HepG2 (cell line): ENCODE data around the gene TBC1D22A. TPM values are rescaled to one million over a fixed set of nuclear protein-coding genes. Genes with fewer than 3 reads are reported as not detected.

Experiments
- BCL6 ChIP-seq: IDR thresholded peaks from 2 replicates; pipeline ENCODE4 v1.6.1; 2016; ENCODE audit warnings: missing genetic modification reagents, missing compliant biosample characterization
- CBX1 ChIP-seq: IDR thresholded peaks from one replicate; pipeline ENCODE4 v1.6.1; 2016; ENCODE audit warnings: antibody characterized with exemption, low read depth
- CBX2 ChIP-seq, 2 experiments: fragments of 200-600 bp in 1 of 2; sonication (generic); formaldehyde crosslinking in 1 of 2; IDR thresholded peaks; 2 replicates each; pipeline versions ENCODE4 v1.7.0 to v1.8.1; 2018 to 2022; ENCODE audit warnings: low read depth in 2 of 2, low read length in 1 of 2, mild to moderate bottlenecking in 1 of 2, missing genetic modification reagents in 1 of 2
- E2F5 ChIP-seq: sonication (generic); formaldehyde crosslinking; conservative IDR thresholded peaks from 2 replicates; pipeline ENCODE4 v1.4.0; 2020; ENCODE audit warnings: missing genetic modification reagents
- FOXO1 ChIP-seq: sonication (generic); formaldehyde crosslinking; IDR thresholded peaks from 2 replicates; pipeline ENCODE4 v1.4.0; 2020; ENCODE audit warnings: missing genetic modification reagents
- HOXA5 ChIP-seq: sonication (generic); formaldehyde crosslinking; IDR thresholded peaks from 2 replicates; pipeline ENCODE4 v1.4.0; 2020; ENCODE audit warnings: missing genetic modification reagents
- JARID2 ChIP-seq: sonication (generic); formaldehyde crosslinking; IDR thresholded peaks from 2 replicates; pipeline ENCODE4 v1.8.1; 2023; ENCODE audit warnings: missing genetic modification reagents, inconsistent platforms; ENCODE audit not compliant: insufficient replicate concordance
- MIER2 ChIP-seq: IDR thresholded peaks from 2 replicates; pipeline ENCODE4 v1.6.1; 2016; ENCODE audit warnings: missing biosample characterization, missing genetic modification reagents
- NFYC ChIP-seq: IDR thresholded peaks from 2 replicates; pipeline ENCODE4 v1.6.1; 2016; ENCODE audit warnings: missing genetic modification reagents, missing compliant biosample characterization
- PPARG ChIP-seq: conservative IDR thresholded peaks from 2 replicates; pipeline ENCODE4 v1.6.1; 2016; ENCODE audit warnings: missing biosample characterization, missing genetic modification reagents
- PRPF4 ChIP-seq: fragments of 200-400 bp; formaldehyde crosslinking; IDR thresholded peaks from 2 replicates; pipeline ENCODE4 v1.6.1; 2016; ENCODE audit warnings: low read length, low read depth; ENCODE audit not compliant: poor library complexity, severe bottlenecking
- RELA ChIP-seq: sonication (generic); formaldehyde crosslinking; IDR thresholded peaks from 2 replicates; pipeline ENCODE4 v1.4.0; 2020; ENCODE audit warnings: missing genetic modification reagents
- RNF2 ChIP-seq: fragments of 450-650 bp; conservative IDR thresholded peaks from 2 replicates; pipeline ENCODE4 v1.6.1; 2016; ENCODE audit warnings: low read depth
- RXRA ChIP-seq: sonication (generic); formaldehyde crosslinking; IDR thresholded peaks from 2 replicates; pipeline ENCODE4 v1.5.1; 2020; ENCODE audit warnings: missing genetic modification reagents
- TBP ChIP-seq: sonication (generic); formaldehyde crosslinking; IDR thresholded peaks from 2 replicates; pipeline ENCODE4 v1.5.0; 2020; ENCODE audit warnings: missing genetic modification reagents
- TSC22D2 ChIP-seq: sonication (generic); formaldehyde crosslinking; IDR thresholded peaks from 2 replicates; pipeline ENCODE4 v1.5.1; 2020; ENCODE audit warnings: missing genetic modification reagents, mild to moderate bottlenecking, borderline replicate concordance
- ZNF124 ChIP-seq: sonication (generic); formaldehyde crosslinking; IDR thresholded peaks from 2 replicates; pipeline ENCODE4 v1.4.0; 2020; ENCODE audit warnings: missing genetic modification reagents
- ZNF276 ChIP-seq: sonication (generic); formaldehyde crosslinking; IDR thresholded peaks from 2 replicates; pipeline ENCODE4 v1.4.0; 2020; ENCODE audit warnings: mild to moderate bottlenecking, low read depth, missing genetic modification reagents
- ZNF558 ChIP-seq: sonication (generic); formaldehyde crosslinking; IDR thresholded peaks from 2 replicates; pipeline ENCODE4 v1.9.0; 2022; ENCODE audit warnings: mild to moderate bottlenecking, missing genetic modification reagents, borderline replicate concordance
- ZNF660 ChIP-seq: sonication (generic); formaldehyde crosslinking; IDR thresholded peaks from 2 replicates; pipeline ENCODE4 v1.5.1; 2020; ENCODE audit warnings: mild to moderate bottlenecking, low read depth, missing genetic modification reagents, borderline replicate concordance
- ZNF75D ChIP-seq: sonication (generic); formaldehyde crosslinking; IDR thresholded peaks from 2 replicates; pipeline ENCODE4 v1.8.1; 2023; ENCODE audit warnings: missing genetic modification reagents, mild to moderate bottlenecking, borderline replicate concordance
- ZNF780A ChIP-seq: sonication (generic); formaldehyde crosslinking; IDR thresholded peaks from 2 replicates; pipeline ENCODE4 v1.8.0; 2022; ENCODE audit warnings: mild to moderate bottlenecking, missing genetic modification reagents, moderate library complexity
- ZNF879 ChIP-seq: sonication (generic); formaldehyde crosslinking; IDR thresholded peaks from 2 replicates; pipeline ENCODE4 v1.8.1; 2023; ENCODE audit warnings: missing genetic modification reagents
- ZSCAN12 ChIP-seq: sonication (generic); formaldehyde crosslinking; IDR thresholded peaks from 2 replicates; pipeline ENCODE4 v1.9.0; 2021; ENCODE audit warnings: mild to moderate bottlenecking, missing genetic modification reagents
- ZSCAN29 ChIP-seq: sonication (generic); formaldehyde crosslinking; conservative IDR thresholded peaks from 2 replicates; pipeline ENCODE4 v1.4.0; 2020; ENCODE audit warnings: mild to moderate bottlenecking, missing genetic modification reagents
- polyA plus RNA-seq, 8 experiments: library from polyadenylated mRNA; depleted of rRNA in 3 of 8; stranded (reverse) in 7 of 8; unstranded in 1 of 8; fragments of >200 nt; fragmentation: Illumina TruSeq in 4 of 8; extraction: Trizol in 4 of 8; gene quantifications; 2 replicates each; pipeline versions ENCODE4 v1.2.1 to v1.2.3, GENCODE V29; 2011 to 2016; ENCODE audit warnings: low read depth in 4 of 8, missing spikeins in 1 of 8, mixed read lengths in 1 of 8; ENCODE audit not compliant: insufficient read depth in 1 of 8
- total RNA-seq, 5 experiments: library from RNA; depleted of rRNA; stranded (reverse); fragments of >200 nt; fragmentation: Illumina TruSeq; extraction: Trizol; gene quantifications; 2 replicates each; pipeline ENCODE4 v1.2.3, GENCODE V29; 2016; ENCODE audit warnings: low read depth in 1 of 5
- TF ChIP-seq, protein P1 (sequence below): sonication (generic); formaldehyde crosslinking; IDR thresholded peaks from 2 replicates; pipeline ENCODE4 v1.5.1; 2020; ENCODE audit warnings: mild to moderate bottlenecking, missing genetic modification reagents, moderate library complexity
- TF ChIP-seq, protein P2 (sequence below): sonication (generic); formaldehyde crosslinking; IDR thresholded peaks from 2 replicates; pipeline ENCODE4 v1.8.1; 2023; ENCODE audit warnings: mild to moderate bottlenecking, moderate library complexity, missing genetic modification reagents

Gene TBC1D22A
- total and polyA plus RNA-seq, 2 of the 13 experiments (the other 11 are each of a cell fraction or from before 2014, with no cell fraction given): 17.3 to 18.0 TPM

DNA sequence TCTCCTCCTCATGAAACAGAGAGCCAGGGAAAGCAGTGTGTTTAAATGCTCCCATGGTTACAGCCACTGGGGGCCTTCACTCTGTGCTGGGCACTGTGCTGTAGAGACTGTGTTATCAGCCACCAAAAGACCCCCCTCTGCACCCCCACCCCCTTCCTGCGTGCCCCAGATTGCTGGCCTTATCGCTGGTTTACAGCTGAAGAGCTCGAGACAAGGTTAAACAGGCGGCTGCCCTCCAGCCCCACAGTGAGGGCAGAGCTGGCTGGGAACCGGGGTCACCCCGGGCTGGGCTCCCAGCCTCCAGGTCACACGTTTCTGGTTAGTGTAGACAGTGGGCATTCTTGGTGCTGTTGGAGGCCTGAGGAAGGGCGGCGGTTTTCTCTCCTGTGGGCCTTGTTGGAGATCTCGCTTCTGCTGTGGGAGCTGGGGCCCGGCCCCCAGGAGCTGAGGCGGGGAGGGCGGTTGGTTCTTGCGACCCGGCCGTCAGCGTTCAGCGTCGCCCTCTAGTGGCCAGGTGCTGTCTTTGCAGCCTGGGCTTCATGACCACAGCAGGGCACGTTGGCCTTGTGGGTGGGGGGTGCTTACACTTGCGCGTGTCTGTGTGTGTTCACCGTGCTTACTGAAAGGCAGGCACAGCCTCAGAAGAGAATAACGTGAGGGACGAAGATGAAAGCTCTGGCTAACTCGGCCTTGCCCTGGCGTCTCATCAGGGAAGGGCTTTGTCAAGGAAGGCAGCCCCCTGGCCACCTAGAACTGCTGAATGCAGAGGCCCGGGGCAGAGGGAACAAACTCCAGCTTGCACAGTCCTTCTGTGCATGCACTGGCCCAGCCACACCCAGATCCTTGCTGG, 40.8 kb downstream of the TBC1D22A start (continued):
- TF ChIP-seq ZNF879 (CRISPR knock-in tag) (no peak), CBX1 (peak; percentile 50), ZNF660 (CRISPR knock-in tag) (no peak), ZNF124 (no peak), TBP (CRISPR knock-in tag) (no peak), E2F5 (CRISPR knock-in tag) (no peak), ZSCAN29 (no peak), PPARG (CRISPR knock-in tag) (no peak), ZNF558 (CRISPR knock-in tag) (no peak), ZNF780A (no peak), FOXO1 (CRISPR knock-in tag) (0 out of 2 replicates have a peak, but pooled peaks have one; percentile 13), RELA (CRISPR knock-in tag) (peak; percentile 52; the same call in 1 of the 2 replicates), ZNF276 (CRISPR knock-in tag) (no peak), MIER2 (CRISPR knock-in tag) (no peak), RNF2 (no peak), RXRA (peak; percentile 33; the same call in 1 of the 2 replicates), NFYC (no peak), HOXA5 (no peak), BCL6 (CRISPR knock-in tag) (no peak), ZNF75D (CRISPR knock-in tag) (no peak), CBX2 (IDR thresholded peaks at IDR 0.05; ENCODE audit: low read depth, low read length) (no peak), CBX2 (CRISPR knock-in tag; IDR thresholded peaks at IDR 0.05; ENCODE audit: low read depth) (no peak), JARID2 (CRISPR knock-in tag) (no peak), ZSCAN12 (CRISPR knock-in tag) (no peak), TSC22D2 (CRISPR knock-in tag) (no peak), PRPF4 (no peak)
- TF ChIP-seq, protein P1, sequence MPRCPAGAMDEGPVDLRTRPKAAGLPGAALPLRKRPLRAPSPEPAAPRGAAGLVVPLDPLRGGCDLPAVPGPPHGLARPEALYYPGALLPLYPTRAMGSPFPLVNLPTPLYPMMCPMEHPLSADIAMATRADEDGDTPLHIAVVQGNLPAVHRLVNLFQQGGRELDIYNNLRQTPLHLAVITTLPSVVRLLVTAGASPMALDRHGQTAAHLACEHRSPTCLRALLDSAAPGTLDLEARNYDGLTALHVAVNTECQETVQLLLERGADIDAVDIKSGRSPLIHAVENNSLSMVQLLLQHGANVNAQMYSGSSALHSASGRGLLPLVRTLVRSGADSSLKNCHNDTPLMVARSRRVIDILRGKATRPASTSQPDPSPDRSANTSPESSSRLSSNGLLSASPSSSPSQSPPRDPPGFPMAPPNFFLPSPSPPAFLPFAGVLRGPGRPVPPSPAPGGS: 0 out of 2 replicates have a peak, but pooled peaks have one; percentile 49
- TF ChIP-seq, protein P2, sequence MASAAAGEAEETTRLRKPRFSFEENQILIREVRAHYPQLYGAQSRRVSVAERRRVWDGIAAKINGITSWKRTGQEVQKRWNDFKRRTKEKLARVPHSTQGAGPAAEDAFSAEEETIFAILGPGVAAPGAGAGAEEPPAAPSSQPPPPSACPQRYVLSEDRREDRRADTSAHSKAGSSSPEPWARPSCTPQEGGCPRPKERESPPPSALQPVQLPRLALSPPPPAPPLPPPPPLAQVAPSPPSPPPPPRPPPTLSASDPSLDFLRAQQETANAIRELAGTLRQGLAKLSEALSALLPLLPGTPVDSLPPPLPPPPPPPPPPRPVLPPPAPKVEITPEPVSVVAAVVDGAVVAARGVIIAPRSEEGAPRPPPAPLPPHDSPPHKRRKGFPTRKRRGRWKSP: no peak
